ENCODE measurements around the gene RIPOR2. TPM values are rescaled to one million over a fixed set of nuclear protein-coding genes. Genes with fewer than 3 reads are reported as not detected.
A peak's percentile ranks its signal among the peaks of the same experiment; 100 is the strongest.

RIPOR2 gene
- total RNA-seq, 2 experiments from 2014 or later = 88.3 to 96.3 TPM

GRCh38 chr6:24859608-24860200, 76.1 kb downstream of the RIPOR2 start:
- Mint-ChIP-seq H3K4me1 (ENCODE audit: low read depth) (peaks cover 87% of the 10 kb centered on the region), H3K9me3 (no peaks in the 10 kb centered on the region), H3K27ac (peak overlapping the region; percentile 87), H3K27me3 (no peaks in the 10 kb centered on the region), H3K4me3 (peak overlapping the region; percentile 46), H3K36me3 (ENCODE audit: low read depth) (peaks cover 77% of the 10 kb centered on the region)
- ChIA-PET POLR2A (interaction anchor here (0.7 to 2.3 kb wide), 4 partner anchors 22 to 132 kb away, joined by 3 to 5 read pairs (median 4); no protein-coding TSS in a partner anchor), CTCF (interaction anchor here (1.0 to 7.6 kb wide), 9 partner anchors 10 to 211 kb away, joined by 3 to 156 read pairs (median 8); partner anchors contain the start of gene RIPOR2)
- no peak for ATAC-seq
- DNase-seq = no peak
- TF ChIP-seq, protein P1, sequence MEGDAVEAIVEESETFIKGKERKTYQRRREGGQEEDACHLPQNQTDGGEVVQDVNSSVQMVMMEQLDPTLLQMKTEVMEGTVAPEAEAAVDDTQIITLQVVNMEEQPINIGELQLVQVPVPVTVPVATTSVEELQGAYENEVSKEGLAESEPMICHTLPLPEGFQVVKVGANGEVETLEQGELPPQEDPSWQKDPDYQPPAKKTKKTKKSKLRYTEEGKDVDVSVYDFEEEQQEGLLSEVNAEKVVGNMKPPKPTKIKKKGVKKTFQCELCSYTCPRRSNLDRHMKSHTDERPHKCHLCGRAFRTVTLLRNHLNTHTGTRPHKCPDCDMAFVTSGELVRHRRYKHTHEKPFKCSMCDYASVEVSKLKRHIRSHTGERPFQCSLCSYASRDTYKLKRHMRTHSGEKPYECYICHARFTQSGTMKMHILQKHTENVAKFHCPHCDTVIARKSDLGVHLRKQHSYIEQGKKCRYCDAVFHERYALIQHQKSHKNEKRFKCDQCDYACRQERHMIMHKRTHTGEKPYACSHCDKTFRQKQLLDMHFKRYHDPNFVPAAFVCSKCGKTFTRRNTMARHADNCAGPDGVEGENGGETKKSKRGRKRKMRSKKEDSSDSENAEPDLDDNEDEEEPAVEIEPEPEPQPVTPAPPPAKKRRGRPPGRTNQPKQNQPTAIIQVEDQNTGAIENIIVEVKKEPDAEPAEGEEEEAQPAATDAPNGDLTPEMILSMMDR (IDR thresholded peaks at IDR 0.05) = no peak
- intact Hi-C loops (cut with micrococcal nuclease) = loop anchor here (5.0 kb wide), 1 partner anchor 213 kb away; no protein-coding TSS in a partner anchor

DNA sequence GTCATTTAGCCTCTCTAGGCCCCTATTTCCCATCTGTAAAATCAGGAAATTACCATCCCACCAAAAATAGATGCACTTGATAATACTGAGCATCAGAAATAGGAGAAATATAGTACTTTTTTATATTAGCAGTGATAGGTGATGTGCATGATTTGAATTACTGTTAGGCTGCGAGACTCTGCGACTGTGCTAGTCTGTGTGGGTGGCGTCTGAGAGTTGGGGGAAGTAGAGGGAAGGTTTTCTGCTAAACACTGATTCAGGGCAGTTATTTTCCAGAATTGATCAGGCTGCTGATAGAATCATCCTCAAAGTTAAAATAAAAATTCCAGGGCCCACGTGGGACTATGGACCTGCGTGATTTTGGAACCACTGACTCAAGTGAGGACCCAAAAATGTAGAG, 76.6 kb downstream of the RIPOR2 start:
- CTCF ChIA-PET = interaction anchor here (2.2 to 7.6 kb wide), 7 partner anchors 23 to 167 kb away, joined by 7 to 156 read pairs (median 52); partner anchors contain the start of gene RIPOR2
- ATAC-seq (no peak), DNase-seq (peak; percentile 54)
- Mint-ChIP-seq H3K4me1 (ENCODE audit: low read depth) (peaks cover 82% of the 10 kb centered on the region), H3K9me3 (no peaks in the 10 kb centered on the region), H3K36me3 (ENCODE audit: low read depth) (peaks cover 72% of the 10 kb centered on the region), H3K27ac (peak overlapping the region; percentile 87), H3K4me3 (peak overlapping the region; percentile 46), H3K27me3 (no peaks in the 10 kb centered on the region)
- POLR2A ChIA-PET = interaction anchor here (2.3 to 4.2 kb wide), 2 partner anchors 23 to 50 kb away, joined by 5 to 28 read pairs; no protein-coding TSS in a partner anchor
- intact Hi-C loops (cut with micrococcal nuclease) = loop anchor here (5.0 kb wide), 1 partner anchor 213 kb away; no protein-coding TSS in a partner anchor
- TF ChIP-seq, protein P1 (IDR thresholded peaks at IDR 0.05) = no peak

DNA sequence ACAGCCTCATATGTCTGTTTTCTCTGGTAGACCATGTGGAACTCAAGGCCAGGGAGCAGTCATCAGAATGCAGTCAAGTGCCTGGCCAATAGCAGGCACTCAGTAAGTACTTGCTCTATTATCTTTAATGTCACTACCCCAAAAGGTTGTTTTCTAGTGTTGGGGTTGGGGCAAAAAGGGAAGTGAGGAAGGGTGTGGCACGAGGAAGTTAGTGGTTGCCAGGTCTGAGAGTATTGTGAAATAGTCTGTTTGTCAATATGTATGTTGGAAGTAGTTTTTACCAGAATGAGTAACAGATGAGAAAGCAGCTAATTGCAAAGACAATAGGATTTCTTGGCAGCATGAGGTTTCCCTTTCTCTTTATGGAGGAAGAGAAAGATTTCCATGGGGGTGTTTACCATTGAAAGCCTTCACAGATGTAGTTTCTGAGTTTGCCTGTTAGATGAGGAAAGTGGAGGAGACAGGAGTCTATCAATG, 77.5 kb downstream of the RIPOR2 start:
- H3K27ac Mint-ChIP-seq = peak overlapping the region; percentile 87
- H3K4me3 Mint-ChIP-seq = peak overlapping the region; percentile 6
- H3K4me1 Mint-ChIP-seq (ENCODE audit: low read depth) = peaks cover 77% of the 10 kb centered on the region
- ChIA-PET CTCF (interaction anchor here (1.3 to 7.6 kb wide), 14 partner anchors 9 to 168 kb away, joined by 4 to 156 read pairs (median 25); partner anchors contain the start of gene RIPOR2), POLR2A (interaction anchor here (0.6 to 4.2 kb wide), 8 partner anchors 9 to 149 kb away, joined by 3 to 28 read pairs (median 5); no protein-coding TSS in a partner anchor)
- H3K9me3 Mint-ChIP-seq = no peaks in the 10 kb centered on the region
- no peaks in the 10 kb centered on the region for H3K27me3 Mint-ChIP-seq
- intact Hi-C loops (cut with micrococcal nuclease) = loop anchor here (5.0 kb wide), 1 partner anchor 214 kb away; no protein-coding TSS in a partner anchor
- peaks cover 72% of the 10 kb centered on the region for H3K36me3 Mint-ChIP-seq (ENCODE audit: low read depth)
- DNase-seq = peak; percentile 45
- TF ChIP-seq, protein P1 (IDR thresholded peaks at IDR 0.05) = no peak
- peak; percentile 41 for ATAC-seq

GRCh38 chr6:24856901-24857670, 78.7 kb downstream of the RIPOR2 start:
- peak; percentile 60 for DNase-seq
- no peaks in the 10 kb centered on the region for H3K9me3 Mint-ChIP-seq
- POLR2A ChIA-PET = interaction anchor here (0.6 to 4.2 kb wide), 23 partner anchors 10 to 160 kb away, joined by 3 to 28 read pairs (median 4); no protein-coding TSS in a partner anchor
- H3K4me3 Mint-ChIP-seq = peak overlapping the region; percentile 22
- ATAC-seq = peak; percentile 60
- H3K27me3 Mint-ChIP-seq = no peaks in the 10 kb centered on the region
- peaks cover 71% of the 10 kb centered on the region for H3K36me3 Mint-ChIP-seq (ENCODE audit: low read depth)
- TF ChIP-seq, protein P1 (IDR thresholded peaks at IDR 0.05) = no peak
- CTCF ChIA-PET = interaction anchor here (0.6 to 7.6 kb wide), 30 partner anchors 10 to 219 kb away, joined by 3 to 156 read pairs (median 7); partner anchors contain the start of gene RIPOR2
- H3K4me1 Mint-ChIP-seq (ENCODE audit: low read depth) = peaks cover 66% of the 10 kb centered on the region
- intact Hi-C loops (cut with micrococcal nuclease) = loop anchor here (1.0 to 5.0 kb wide), 4 partner anchors 72 to 215 kb away; no protein-coding TSS in a partner anchor
- peak overlapping the region; percentile 87 for H3K27ac Mint-ChIP-seq
